Gastrocnemius medialis (tissue), 4 donors: Measurements from ENCODE around the gene PEX7.

ENCODE experiments used
- POLR2A ChIP-seq, 2 donors: fragments of 450-650 bp; IDR thresholded peaks; one replicate each; pipeline ENCODE4 v1.6.1; 2017; ENCODE audit warnings: antibody characterized with exemption in 2 of 2, mild to moderate bottlenecking in 2 of 2, moderate library complexity in 2 of 2
- TF ChIP-seq, protein P1 (sequence below), 5 experiments: fragments of 450-650 bp in 3 of 5; fragments of 200-600 bp in 2 of 5; sonication (generic) in 2 of 5; IDR thresholded peaks in 4 of 5; conservative IDR thresholded peaks in 1 of 5; 1 replicate in 4 of 5; 2 replicates in 1 of 5; pipeline ENCODE4 v1.5.1; 2016 to 2019; ENCODE audit warnings: antibody characterized with exemption in 5 of 5, mild to moderate bottlenecking in 3 of 5, moderate library complexity in 3 of 5

DNA sequence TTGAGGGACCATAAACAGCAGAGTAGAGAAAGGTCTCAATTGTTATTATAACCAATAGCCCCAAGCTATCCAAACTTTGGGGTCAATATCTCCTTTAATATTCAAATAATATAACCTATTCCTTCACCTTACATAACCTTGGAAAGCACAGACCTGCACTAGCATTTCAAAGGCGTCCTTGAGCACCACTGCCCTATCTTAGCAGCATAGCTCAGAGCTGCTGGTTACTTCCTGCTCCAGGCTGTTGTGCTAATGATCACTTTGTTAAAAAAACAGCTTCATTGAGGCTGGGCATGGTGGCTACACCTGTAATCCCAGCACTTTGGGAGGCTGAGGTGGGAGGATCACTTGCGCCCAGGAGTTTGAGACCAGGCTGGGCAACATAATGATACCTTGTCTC, 110.2 kb downstream of the PEX7 start:
- TF ChIP-seq, protein P1, sequence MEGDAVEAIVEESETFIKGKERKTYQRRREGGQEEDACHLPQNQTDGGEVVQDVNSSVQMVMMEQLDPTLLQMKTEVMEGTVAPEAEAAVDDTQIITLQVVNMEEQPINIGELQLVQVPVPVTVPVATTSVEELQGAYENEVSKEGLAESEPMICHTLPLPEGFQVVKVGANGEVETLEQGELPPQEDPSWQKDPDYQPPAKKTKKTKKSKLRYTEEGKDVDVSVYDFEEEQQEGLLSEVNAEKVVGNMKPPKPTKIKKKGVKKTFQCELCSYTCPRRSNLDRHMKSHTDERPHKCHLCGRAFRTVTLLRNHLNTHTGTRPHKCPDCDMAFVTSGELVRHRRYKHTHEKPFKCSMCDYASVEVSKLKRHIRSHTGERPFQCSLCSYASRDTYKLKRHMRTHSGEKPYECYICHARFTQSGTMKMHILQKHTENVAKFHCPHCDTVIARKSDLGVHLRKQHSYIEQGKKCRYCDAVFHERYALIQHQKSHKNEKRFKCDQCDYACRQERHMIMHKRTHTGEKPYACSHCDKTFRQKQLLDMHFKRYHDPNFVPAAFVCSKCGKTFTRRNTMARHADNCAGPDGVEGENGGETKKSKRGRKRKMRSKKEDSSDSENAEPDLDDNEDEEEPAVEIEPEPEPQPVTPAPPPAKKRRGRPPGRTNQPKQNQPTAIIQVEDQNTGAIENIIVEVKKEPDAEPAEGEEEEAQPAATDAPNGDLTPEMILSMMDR (IDR thresholded peaks at IDR 0.05 in 4 of 5, conservative IDR thresholded peaks at IDR 0.05 in 1 of 5) = no peak
- no peak for TF ChIP-seq POLR2A (IDR thresholded peaks at IDR 0.05)
